ENCODE results near the gene CDH18.

The CDH18 gene

DNA sequence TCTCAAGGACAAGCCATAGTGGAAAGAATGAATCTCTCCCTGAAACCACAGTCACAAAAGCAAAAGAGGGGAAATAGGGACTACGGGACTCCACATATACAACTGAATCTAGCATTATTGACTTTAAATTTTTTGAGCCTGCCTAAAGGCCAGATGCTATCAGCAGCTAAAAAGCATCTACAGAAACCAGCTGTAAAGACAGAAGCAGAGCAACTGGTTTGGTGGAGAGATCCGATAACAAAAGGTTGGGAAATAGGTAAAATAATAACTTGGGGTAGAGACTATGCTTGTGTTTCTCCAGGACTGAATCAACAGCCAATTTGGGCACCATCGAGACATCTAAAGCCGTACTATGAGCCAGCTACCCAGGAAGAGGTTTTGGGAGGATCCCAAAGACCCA is 281.2 kb downstream of the CDH18 start:
- Histone ChIP-seq H3K9me3 (no peaks in the 10 kb centered on the region), H3K36me3 (no peaks in the 10 kb centered on the region), H3K4me1 (peaks cover 5% of the 10 kb centered on the region; the same call in 1 of the 2 replicates), H3K4me3 (ENCODE audit: low read depth, low read length) (no peak overlapping the region), H3K27me3 (no peaks in the 10 kb centered on the region)
- no peak for TF ChIP-seq CTCF (IDR thresholded peaks at IDR 0.05; ENCODE audit: low read depth, low read length)
- DNase-seq, result no peak

- no peak for DNase-seq
- Histone ChIP-seq H3K36me3 (no peaks in the 10 kb centered on the region), H3K4me3 (ENCODE audit: low read depth, low read length) (no peak overlapping the region), H3K27me3 (no peaks in the 10 kb centered on the region), H3K4me1 (peaks cover 4% of the 10 kb centered on the region; the same call in 1 of the 2 replicates), H3K9me3 (no peaks in the 10 kb centered on the region)
- no peak for TF ChIP-seq CTCF (IDR thresholded peaks at IDR 0.05; ENCODE audit: low read depth, low read length)
These were observed 286.3 kb downstream of the CDH18 start for GRCh38 chr5:19701731-19702130.

GRCh38 chr5:19694949-19695611 is 292.9 kb downstream of the CDH18 start:
- Histone ChIP-seq H3K36me3 (no peaks in the 10 kb centered on the region), H3K4me1 (0 out of 2 replicates have a peak, but pooled peaks cover 2% of the 10 kb centered on the region), H3K27me3 (no peaks in the 10 kb centered on the region), H3K9me3 (no peaks in the 10 kb centered on the region), H3K4me3 (ENCODE audit: low read depth, low read length) (no peak overlapping the region)
- no peak for DNase-seq
- TF ChIP-seq CTCF (IDR thresholded peaks at IDR 0.05; ENCODE audit: low read depth, low read length), result no peak

DNA sequence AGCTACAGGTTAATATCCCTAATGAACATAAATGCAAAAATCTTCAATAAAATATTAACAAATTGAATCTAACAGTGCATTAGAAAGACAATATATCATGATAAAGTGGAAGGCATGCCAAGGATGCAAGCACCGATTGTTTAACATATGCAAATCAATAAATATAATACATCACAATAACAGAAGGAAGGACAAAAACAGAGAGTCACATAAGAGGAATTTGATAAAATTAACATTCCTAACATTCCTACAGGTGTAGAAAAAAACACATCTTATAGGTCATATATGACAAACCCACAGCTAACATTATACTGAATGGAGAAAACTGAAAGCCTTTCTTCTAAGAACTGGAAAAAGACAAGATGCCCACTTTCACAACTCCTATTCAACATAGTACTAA is 297.0 kb downstream of the CDH18 start:
- H3K27me3 ChIP-seq, result no peaks in the 10 kb centered on the region
- no peak overlapping the region for H3K4me3 ChIP-seq (ENCODE audit: low read depth, low read length)
- no peaks in the 10 kb centered on the region for H3K9me3 ChIP-seq
- DNase-seq, result no peak
- H3K36me3 ChIP-seq, result no peaks in the 10 kb centered on the region
- no peaks in the 10 kb centered on the region for H3K4me1 ChIP-seq
- TF ChIP-seq CTCF (IDR thresholded peaks at IDR 0.05; ENCODE audit: low read depth, low read length), result no peak

GRCh38 chr5:19685473-19685872 is 302.5 kb downstream of the CDH18 start:
- DNase-seq, result no peak
- no peaks in the 10 kb centered on the region for H3K9me3 ChIP-seq
- no peaks in the 10 kb centered on the region for H3K4me1 ChIP-seq
- H3K4me3 ChIP-seq (ENCODE audit: low read depth, low read length), result no peak overlapping the region
- TF ChIP-seq CTCF (IDR thresholded peaks at IDR 0.05; ENCODE audit: low read depth, low read length), result no peak
- no peaks in the 10 kb centered on the region for H3K27me3 ChIP-seq
- no peaks in the 10 kb centered on the region for H3K36me3 ChIP-seq

GRCh38 chr5:19676895-19677294 is 311.1 kb downstream of the CDH18 start:
- no peak for TF ChIP-seq CTCF (IDR thresholded peaks at IDR 0.05; ENCODE audit: low read depth, low read length)
- no peak for DNase-seq

More at GRCh38 chr5:19676895-19677294, 311.1 kb downstream of the CDH18 start:
- no peaks in the 10 kb centered on the region for H3K36me3 ChIP-seq
- no peaks in the 10 kb centered on the region for H3K27me3 ChIP-seq
- no peak overlapping the region for H3K4me3 ChIP-seq (ENCODE audit: low read depth, low read length)
- no peaks in the 10 kb centered on the region for H3K4me1 ChIP-seq
- no peaks in the 10 kb centered on the region for H3K9me3 ChIP-seq
